SK-N-SH (cell line): ENCODE measurements around the gene PEX13.

ENCODE experiments used
- CHD2 ChIP-seq: fragments of 150-350 bp; IDR thresholded peaks from 2 replicates; pipeline ENCODE4 v1.6.1; 2018; ENCODE audit warnings: low read length; ENCODE audit not compliant: partially characterized antibody
- CTCF ChIP-seq: fragments of 200-600 bp; sonication (generic); IDR thresholded peaks from 2 replicates; pipeline ENCODE4 v1.6.1; 2017; ENCODE audit warnings: antibody characterized with exemption, mild to moderate bottlenecking, moderate library complexity
- GABPA ChIP-seq: IDR thresholded peaks from 2 replicates; pipeline ENCODE4 v1.4.0; 2012; ENCODE audit warnings: low read depth, mild to moderate bottlenecking
- IRF3 ChIP-seq: fragments of 150-350 bp; IDR thresholded peaks from 2 replicates; pipeline ENCODE4 v1.6.1; 2016; ENCODE audit warnings: mild to moderate bottlenecking, low read depth, low read length
- JUND ChIP-seq: IDR thresholded peaks from 2 replicates; pipeline ENCODE4 v1.4.0; 2012
- MAX ChIP-seq: IDR thresholded peaks from 2 replicates; pipeline ENCODE4 v1.4.0; 2012; ENCODE audit warnings: low read depth
- MEF2A ChIP-seq: IDR thresholded peaks from 2 replicates; pipeline ENCODE4 v1.4.0; 2012; ENCODE audit warnings: low read depth, borderline replicate concordance
- NRF1 ChIP-seq: IDR thresholded peaks from 2 replicates; pipeline ENCODE4 v1.6.1; 2012; ENCODE audit warnings: low read depth, mild to moderate bottlenecking, low read length
- POLR2AphosphoS5 ChIP-seq: IDR thresholded peaks from 2 replicates; pipeline ENCODE4 v1.6.1; 2012; ENCODE audit warnings: low read depth, low read length
- RAD21 ChIP-seq: IDR thresholded peaks from 2 replicates; pipeline ENCODE4 v1.6.1; 2012; ENCODE audit warnings: mild to moderate bottlenecking, low read length
- REST ChIP-seq: IDR thresholded peaks from 2 replicates; pipeline ENCODE4 v1.6.1; 2012; ENCODE audit warnings: mild to moderate bottlenecking, low read depth, low read length, moderate library complexity
- SMC3 ChIP-seq: IDR thresholded peaks from 2 replicates; pipeline ENCODE4 v1.6.1; 2012; ENCODE audit warnings: low read depth, low read length, improper control_type of control experiment
- YY1 ChIP-seq: IDR thresholded peaks from 2 replicates; pipeline ENCODE4 v1.4.0; 2012; ENCODE audit warnings: low read depth, mild to moderate bottlenecking

GRCh38 chr2:60972889-60973656, 44.4 kb upstream of the PEX13 start:
- TF ChIP-seq CTCF (no peak), JUND (no peak), NRF1 (no peak), MAX (no peak), MEF2A (no peak), RAD21 (no peak), SMC3 (no peak), POLR2AphosphoS5 (no peak), CHD2 (no peak), IRF3 (no peak), REST (no peak), YY1 (no peak), GABPA (no peak)
